ENCODE results near the gene EXOC3.

- TF ChIP-seq SUZ12 (IDR thresholded peaks at IDR 0.05; ENCODE audit: extremely low read depth, insufficient read depth, insufficient read length) (no peak), ZNF274 (IDR thresholded peaks at IDR 0.05; ENCODE audit: low read depth, low read length) (no peak)
Observed at GRCh38 chr5:469752-470483, 26.9 kb downstream of the EXOC3 start.

Measured in NT2/D1 (cell line).